NCI-H446 treated with DMSO at 0.1 percent for 48 hours (cell line): ENCODE data around the gene HOXB1.
"Not testable (repeated sequence)": the region's sequence is repeated elsewhere in the genome, so short reads cannot be mapped to it uniquely, and the experiment has no call there.

Source experiments
- DNase-seq: peaks from one replicate; lab custom pipeline; 2025; lab: John Stamatoyannopoulos, UW

HOXB1 gene

DNA sequence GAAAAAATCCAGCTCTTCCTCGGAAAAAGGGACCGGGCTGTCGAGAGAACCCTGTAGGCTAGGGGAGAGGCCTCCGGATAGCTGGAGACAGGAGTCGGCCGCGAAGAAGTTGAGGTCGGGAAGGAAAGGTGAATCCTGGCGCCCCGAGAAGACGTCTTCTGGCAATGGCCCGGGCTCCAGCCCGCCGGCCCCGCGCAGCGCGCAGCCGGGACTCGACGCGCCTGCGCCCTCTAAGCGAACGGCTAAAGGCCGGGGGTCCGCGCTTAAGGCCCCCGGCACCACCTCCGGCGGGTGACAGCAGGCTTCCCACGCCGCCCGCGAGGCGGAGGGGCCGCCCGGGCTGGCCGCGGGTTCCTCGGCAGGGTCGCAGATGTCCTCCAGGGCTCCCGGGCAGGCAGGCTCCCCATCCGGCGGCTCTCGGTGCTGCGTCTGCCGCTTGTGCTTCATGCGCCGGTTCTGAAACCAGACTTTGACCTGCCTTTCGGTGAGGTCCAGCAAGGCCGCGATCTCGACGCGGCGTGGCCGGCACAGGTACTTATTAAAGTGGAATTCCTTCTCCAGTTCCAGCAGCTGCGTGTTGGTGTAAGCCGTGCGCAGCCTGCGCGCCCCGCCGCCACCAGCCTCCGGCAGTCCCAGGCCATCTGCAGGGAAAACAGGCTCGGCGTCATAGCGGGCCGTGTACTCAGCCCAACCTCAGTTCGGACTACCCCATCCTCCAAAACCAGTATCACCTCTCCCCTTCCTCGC lies 12.5 kb upstream of the HOXB1 start:
- peak; percentile 10 for DNase-seq

DNA sequence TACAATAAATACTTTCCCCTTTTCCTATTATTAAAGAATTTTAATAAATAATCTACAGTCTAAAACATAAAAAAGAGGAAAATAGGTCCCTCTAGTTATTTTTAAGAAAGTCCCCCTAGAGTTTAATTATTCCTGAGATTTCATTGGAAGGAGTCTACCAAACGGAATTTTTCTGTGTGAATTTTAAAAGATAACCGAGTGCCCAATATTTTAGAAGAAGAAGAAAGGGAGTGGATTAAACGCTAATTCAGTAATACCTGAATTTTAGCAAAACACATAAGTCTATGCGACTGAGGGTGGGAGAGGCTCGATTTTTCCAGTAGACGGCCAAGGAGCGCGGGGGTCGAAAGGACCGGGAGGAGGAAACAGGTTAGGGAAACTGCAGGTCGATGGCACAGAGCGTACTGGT lies 11.9 kb upstream of the HOXB1 start:
- DNase-seq = no peak

- no peak for DNase-seq
Observed at GRCh38 chr17:48542114-48542656, 11.4 kb upstream of the HOXB1 start.

DNA sequence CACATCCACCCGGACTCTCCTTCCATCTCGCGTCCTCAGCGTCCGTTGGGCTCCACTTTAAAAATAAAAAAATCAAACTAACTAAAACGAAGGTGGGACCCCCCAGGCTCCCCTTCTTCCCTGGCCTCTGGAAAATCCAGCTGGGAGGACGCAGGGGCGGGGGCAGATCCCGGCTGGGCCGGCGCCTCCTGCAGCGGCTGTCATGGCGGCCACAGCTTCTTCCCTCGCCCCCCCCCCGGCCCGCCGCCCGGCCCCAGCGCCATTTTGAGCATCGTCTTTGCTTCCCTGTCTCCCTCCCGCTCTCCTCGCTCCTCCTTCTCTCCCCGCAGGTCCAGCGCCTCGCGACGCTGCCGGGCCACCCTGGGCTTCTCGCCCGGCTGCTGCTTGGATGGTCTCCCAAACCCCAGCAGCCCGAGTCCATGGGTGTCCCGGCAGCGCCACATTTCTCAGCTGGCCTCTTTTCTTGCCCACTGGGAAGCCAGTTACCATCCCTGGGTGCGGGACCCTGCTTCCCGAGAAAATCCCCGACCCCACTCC lies 10.8 kb upstream of the HOXB1 start:
- DNase-seq = peak; percentile 70

- DNase-seq = no peak
Observed at GRCh38 chr17:48541036-48541576, 10.3 kb upstream of the HOXB1 start.

GRCh38 chr17:48540213-48540612 lies 9.4 kb upstream of the HOXB1 start:
- no peak for DNase-seq

- DNase-seq = no peak
Observed at GRCh38 chr17:48539177-48539576, 8.4 kb upstream of the HOXB1 start.

DNA sequence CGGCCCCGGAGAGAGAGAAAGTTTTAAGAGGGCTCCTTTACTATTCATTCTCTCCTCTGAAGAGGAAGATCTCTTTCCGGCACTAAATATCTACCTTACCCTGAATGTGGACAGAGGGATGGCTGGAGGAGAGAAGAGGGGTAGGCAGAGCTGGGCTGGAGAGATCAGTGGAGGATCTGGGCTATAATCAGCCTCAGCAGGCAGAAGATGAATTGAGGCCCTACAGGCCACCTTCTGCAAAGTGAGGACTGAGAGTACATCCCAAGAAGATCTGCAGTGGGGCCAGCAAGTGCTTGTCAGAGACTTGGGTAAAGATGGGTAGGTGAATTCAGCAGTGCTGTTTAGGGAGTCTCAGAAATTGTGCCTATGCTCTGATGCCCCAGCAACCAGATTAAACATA lies 6.5 kb upstream of the HOXB1 start:
- no peak for DNase-seq

GRCh38 chr17:48535793-48536559 lies 5.2 kb upstream of the HOXB1 start:
- DNase-seq = not testable (repeated sequence)

DNA sequence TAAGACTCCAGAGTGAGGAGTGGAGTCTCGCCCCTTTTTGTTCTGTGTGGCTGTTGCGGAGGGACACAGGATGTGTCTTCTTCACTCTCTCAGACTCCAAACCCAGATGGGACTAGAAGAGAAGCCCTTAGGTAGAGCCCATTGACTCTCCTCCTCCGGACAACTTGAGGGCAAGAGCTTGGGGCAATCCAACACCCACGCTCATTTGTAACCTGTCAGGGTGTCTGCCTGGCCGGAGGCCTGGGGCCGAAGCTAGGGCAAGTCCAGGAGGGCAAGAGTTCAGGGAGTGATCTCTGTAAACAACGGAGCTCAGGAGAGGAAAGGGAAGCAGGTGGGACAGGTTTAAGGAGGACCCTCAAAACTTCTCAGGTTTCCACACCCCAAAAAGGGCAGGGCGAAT lies 1.4 kb upstream of the HOXB1 start:
- no peak for DNase-seq

DNA sequence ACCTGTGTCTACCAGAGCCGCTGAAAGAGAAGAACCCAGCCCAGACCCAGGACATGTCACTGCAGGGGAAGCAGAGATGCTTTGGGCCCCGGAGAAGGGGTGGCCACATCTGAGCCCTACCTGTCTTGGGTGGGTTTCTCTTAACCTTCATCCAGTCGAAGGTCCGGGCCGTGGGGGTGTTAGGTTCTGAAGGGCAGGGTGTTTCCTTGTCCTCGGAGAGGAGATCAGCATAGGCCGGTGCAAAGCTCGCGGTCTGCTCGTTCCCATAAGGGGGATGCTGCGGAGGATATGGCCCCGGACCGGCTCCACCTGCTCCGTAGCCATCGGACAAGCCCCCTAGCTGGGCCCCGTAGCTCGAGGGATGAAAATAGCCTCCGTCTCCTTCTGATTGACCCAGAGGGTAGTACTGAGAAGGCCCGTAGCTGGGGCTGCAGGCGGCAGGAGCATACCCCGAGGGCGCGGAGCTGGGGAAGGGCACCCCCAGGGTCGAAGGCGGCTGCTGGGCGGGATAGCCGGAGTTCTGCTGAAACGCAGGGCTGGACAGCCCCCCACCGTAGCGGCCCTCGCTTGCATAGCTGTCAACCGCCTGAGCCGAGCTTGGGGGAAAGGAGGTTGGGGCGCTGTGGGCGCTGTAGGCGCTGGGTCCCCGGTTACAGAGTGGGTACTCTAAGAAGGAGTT lies 464 bp downstream of the HOXB1 start:
- no peak for DNase-seq

GRCh38 chr17:48529683-48530009 lies 1.2 kb downstream of the HOXB1 start:
- no peak for DNase-seq

DNA sequence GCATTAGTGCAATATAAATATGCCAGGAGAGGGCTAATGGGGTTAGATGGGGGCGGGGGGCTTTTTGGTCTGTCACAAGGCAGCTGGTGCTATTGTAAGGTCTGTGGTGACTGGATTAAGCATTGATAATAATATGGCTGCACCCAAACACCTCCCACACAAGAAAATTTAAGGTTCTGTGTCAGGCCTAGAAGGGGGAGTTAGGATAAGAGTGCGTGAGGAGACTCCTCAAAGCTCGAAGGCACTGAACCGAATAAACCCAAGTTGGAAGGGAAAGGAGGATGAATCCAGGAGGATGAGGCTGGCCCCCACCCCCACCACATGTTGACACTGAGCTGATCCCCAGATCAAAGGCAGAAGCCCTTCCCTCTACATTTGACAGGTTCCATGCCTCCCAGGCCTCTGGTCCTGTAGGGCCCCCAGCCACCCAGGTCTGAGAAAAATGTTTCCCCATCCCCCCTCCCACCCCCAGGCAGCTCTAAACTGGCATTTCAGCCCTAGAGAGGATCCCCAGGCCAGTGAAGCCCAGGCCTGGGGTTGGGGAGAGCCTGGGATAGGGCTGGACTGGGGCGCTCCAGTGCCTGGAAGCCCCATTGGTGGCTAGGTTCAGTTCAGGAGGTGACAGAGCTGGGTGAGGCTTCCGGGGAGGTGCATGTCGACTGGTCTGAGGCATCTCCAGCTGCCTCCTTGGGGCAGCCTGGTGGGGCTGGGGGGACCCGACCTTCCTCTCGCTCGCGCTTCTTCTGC lies 1.7 kb downstream of the HOXB1 start:
- DNase-seq = no peak

DNA sequence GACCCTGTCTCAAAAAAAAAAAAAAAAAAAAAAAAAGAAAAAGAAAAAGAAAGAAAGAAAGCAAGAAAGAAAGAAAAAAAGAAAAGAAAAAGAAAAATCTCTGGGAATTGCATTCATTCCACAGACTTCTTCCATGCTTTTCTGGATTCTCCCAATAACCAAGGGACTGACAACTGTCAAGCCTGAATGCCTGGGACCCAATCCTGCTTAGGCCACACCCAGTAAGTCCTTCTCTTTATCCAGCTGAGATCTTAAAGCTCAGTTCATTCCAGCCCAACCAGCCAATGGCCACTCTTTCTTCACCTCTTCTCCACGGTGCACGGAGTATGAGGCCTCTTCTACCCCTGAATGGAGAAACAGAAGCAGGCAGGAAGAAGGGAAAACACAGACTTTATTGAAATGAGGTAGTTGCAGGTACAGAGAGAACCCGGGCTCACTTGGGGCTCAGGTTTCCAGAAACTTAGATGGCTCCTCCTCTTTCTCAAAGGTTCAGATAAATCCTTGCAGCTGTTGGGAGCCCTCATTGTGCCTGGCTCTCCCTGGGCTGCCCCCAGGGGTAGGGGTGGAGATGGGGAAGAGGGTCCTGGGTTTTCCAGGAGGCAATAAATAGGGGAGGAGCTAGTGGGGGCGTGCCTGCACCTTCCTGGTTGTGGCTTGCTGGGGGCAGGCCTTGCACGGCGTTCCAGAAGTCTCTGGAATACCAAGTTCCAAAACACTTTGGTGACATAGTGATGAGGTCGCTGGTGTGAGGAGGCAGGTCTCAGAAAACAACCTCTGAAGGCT lies 2.5 kb downstream of the HOXB1 start:
- DNase-seq = no peak

- DNase-seq = no peak
Observed at GRCh38 chr17:48527547-48527932, 3.3 kb downstream of the HOXB1 start.

- DNase-seq = no peak
Observed at GRCh38 chr17:48526608-48527546, 3.9 kb downstream of the HOXB1 start.

DNA sequence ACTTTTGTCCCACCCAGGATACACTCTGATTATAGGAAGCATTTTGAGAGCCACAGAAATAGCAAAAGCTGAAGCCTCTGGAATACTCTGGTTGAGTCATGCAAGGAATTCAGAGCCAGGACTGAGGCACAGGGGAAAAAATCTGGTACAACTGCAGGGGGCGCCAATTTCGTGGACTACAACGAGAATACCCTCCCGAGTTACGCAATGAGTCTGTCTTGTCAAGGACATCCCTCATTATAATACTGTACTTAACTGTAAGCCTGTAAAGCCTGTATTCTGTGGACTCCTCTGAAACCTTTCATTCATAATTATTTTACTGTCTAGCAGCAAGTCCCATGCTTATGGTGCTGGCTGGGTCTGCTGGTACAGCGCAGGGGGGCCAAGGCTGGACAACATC lies 7.8 kb downstream of the HOXB1 start:
- no peak for DNase-seq

GRCh38 chr17:48522031-48522653 lies 8.7 kb downstream of the HOXB1 start:
- DNase-seq = no peak

GRCh38 chr17:48520631-48521079 lies 10.2 kb downstream of the HOXB1 start:
- no peak for DNase-seq
